Fibroblast of villous mesenchyme (primary cell): ENCODE data around the gene PPM1B. TPM values are rescaled to one million over a fixed set of nuclear protein-coding genes. Genes with fewer than 3 reads are reported as not detected.
"Not testable (repeated sequence)": the region's sequence is repeated elsewhere in the genome, so short reads cannot be mapped to it uniquely, and the experiment has no call there.

Experiments used
- DNase-seq: peaks from one replicate; pipeline ENCODE4 v3.0.0-alpha.2; 2010; ENCODE audit warnings: low read depth
- H3K4me3 ChIP-seq: 2 replicates; pipeline ENCODE4 v1.5.1; 2011; ENCODE audit warnings: low read depth, mild to moderate bottlenecking, low read length
- CTCF ChIP-seq: IDR thresholded peaks from 2 replicates; pipeline ENCODE4 v1.5.1; 2012; ENCODE audit warnings: low read depth, mild to moderate bottlenecking, low read length; ENCODE audit not compliant: insufficient read depth
- total RNA-seq: library from RNA; depleted of rRNA; stranded (reverse); fragments of >200 nt; gene quantifications from 2 replicates; pipeline ENCODE4 v1.2.3, GENCODE V29; 2012

Gene PPM1B
- total RNA-seq, 1 donor = 25.9 TPM

GRCh38 chr2:44167908-44168680, 581 bp upstream of the PPM1B start:
- H3K4me3 ChIP-seq = peak overlapping the region; percentile 87
- peak; percentile 100 for DNase-seq
- no peak for TF ChIP-seq CTCF

- H3K4me3 ChIP-seq = peak overlapping the region; percentile 96
- TF ChIP-seq CTCF = no peak
- peak; percentile 43 for DNase-seq
Observed at GRCh38 chr2:44169155-44169898, 652 bp downstream of the PPM1B start.

- peak overlapping the region; percentile 96 for H3K4me3 ChIP-seq
- no peak for TF ChIP-seq CTCF
- peak; percentile 91 for DNase-seq
Observed at GRCh38 chr2:44170311-44170717, 1.6 kb downstream of the PPM1B start.

GRCh38 chr2:44171018-44171417, 2.3 kb downstream of the PPM1B start:
- DNase-seq = peak; percentile 57
- H3K4me3 ChIP-seq = peak overlapping the region; percentile 96
- no peak for TF ChIP-seq CTCF

- not testable (repeated sequence) for DNase-seq
- peak overlapping the region; percentile 96 for H3K4me3 ChIP-seq
Observed at GRCh38 chr2:44171442-44171841, 2.8 kb downstream of the PPM1B start.

- TF ChIP-seq CTCF = no peak
- DNase-seq = no peak
- H3K4me3 ChIP-seq = no peak overlapping the region
Observed at GRCh38 chr2:44172576-44172975, 3.9 kb downstream of the PPM1B start.

- DNase-seq = no peak
- no peak for TF ChIP-seq CTCF
Observed at GRCh38 chr2:44178950-44179349, 10.3 kb downstream of the PPM1B start.

More at GRCh38 chr2:44178950-44179349, 10.3 kb downstream of the PPM1B start:
- no peak overlapping the region for H3K4me3 ChIP-seq
